NCI-H2227 treated with DMSO at 0.1 percent for 48 hours (cell line): ENCODE data around the gene RAB4B.
"Not testable (repeated sequence)": the region's sequence is repeated elsewhere in the genome, so short reads cannot be mapped to it uniquely, and the experiment has no call there.

Experiments
- DNase-seq: peaks from one replicate; lab custom pipeline; 2025; lab: John Stamatoyannopoulos, UW

Gene RAB4B

GRCh38 chr19:40750874-40751537, 27.0 kb upstream of the RAB4B start, which contains the start of gene SNRPA:
Gene SNRPA (plus strand): TSS chr19:40751203. CDS start chr19:40751409, 206 bp downstream.
- DNase-seq, result peak; percentile 100

GRCh38 chr19:40752257-40752781, 25.7 kb upstream of the RAB4B start:
- DNase-seq, result no peak

GRCh38 chr19:40754611-40755247, 23.3 kb upstream of the RAB4B start:
- no peak for DNase-seq

- no peak for DNase-seq
Observed at GRCh38 chr19:40755248-40755624, 22.8 kb upstream of the RAB4B start.

GRCh38 chr19:40755791-40756190, 22.3 kb upstream of the RAB4B start:
- DNase-seq, result no peak

- DNase-seq, result no peak
Observed at GRCh38 chr19:40756502-40757110, 21.4 kb upstream of the RAB4B start.

GRCh38 chr19:40758491-40758890, 19.6 kb upstream of the RAB4B start:
- DNase-seq, result no peak

- DNase-seq, result no peak
Observed at GRCh38 chr19:40759352-40759751, 18.7 kb upstream of the RAB4B start.

- DNase-seq, result no peak
Observed at GRCh38 chr19:40762754-40763470, 15.1 kb upstream of the RAB4B start.

- no peak for DNase-seq
Observed at GRCh38 chr19:40763526-40763925, 14.5 kb upstream of the RAB4B start.

- no peak for DNase-seq
Observed at GRCh38 chr19:40763963-40764362, 14.1 kb upstream of the RAB4B start.

- not testable (repeated sequence) for DNase-seq
Observed at GRCh38 chr19:40766385-40766784, 11.7 kb upstream of the RAB4B start.

- DNase-seq, result no peak
Observed at GRCh38 chr19:40768869-40769268, 9.2 kb upstream of the RAB4B start.

GRCh38 chr19:40771101-40771862, 6.8 kb upstream of the RAB4B start:
- DNase-seq, result not testable (repeated sequence)

- DNase-seq, result no peak
Observed at GRCh38 chr19:40774916-40775631, 3.0 kb upstream of the RAB4B start, which contains the start of gene MIA. Gene MIA (plus strand): TSS chr19:40775521. CDS start chr19:40775543, 22 bp downstream.

- DNase-seq, result no peak
Observed at GRCh38 chr19:40775632-40776022, 2.4 kb upstream of the RAB4B start.

GRCh38 chr19:40776364-40776763, 1.7 kb upstream of the RAB4B start:
- no peak for DNase-seq

GRCh38 chr19:40776932-40777644, 959 bp upstream of the RAB4B start:
- peak; percentile 100 for DNase-seq

- DNase-seq, result no peak
Observed at GRCh38 chr19:40777645-40777936, 456 bp upstream of the RAB4B start.

- no peak for DNase-seq
Observed at GRCh38 chr19:40778706-40779284, 748 bp downstream of the RAB4B start.
